GM12878 (cell line): ENCODE results near the gene COX6B2. TPM values are rescaled to one million over a fixed set of nuclear protein-coding genes. Genes with fewer than 3 reads are reported as not detected.

Experiments
- ATAC-seq: fragments of 200-7000 bp; cut with Tn5 transposase; 3 replicates; pipeline ENCODE4 v1.9.1; 2020; ENCODE audit warnings: mild to moderate bottlenecking, moderate library complexity
- BruUV-seq: library from RNA; stranded (reverse); fragments of 400-500 nt; replicated peaks from 2 replicates; lab custom pipeline; 2021; lab: Mats Ljungman, UMichigan
- CTCF ChIA-PET: fragments of 300-600 bp; sonication (Branson Sonifier 250); formaldehyde crosslinking; extraction: SDS; loops from one replicate; lab custom pipeline; 2021; ENCODE audit warnings: inconsistent platforms; lab: Yijun Ruan, JAX
- POLR2A ChIA-PET: fragments of 350-600 bp; formaldehyde crosslinking; extraction: SDS; loops from one replicate; lab custom pipeline; 2021; ENCODE audit warnings: inconsistent platforms; lab: Charles Lee
- RAD21 ChIA-PET: fragments of 300-600 bp; sonication (Branson Sonifier 250); formaldehyde crosslinking; loops from one replicate; lab custom pipeline; 2023; ENCODE audit warnings: antibody characterized with exemption; ENCODE audit not compliant: unreplicated experiment; lab: Charles Lee
- SMC1A ChIA-PET: fragments of 300-600 bp; sonication (Branson Sonifier 250); formaldehyde crosslinking; loops from one replicate; lab custom pipeline; 2023; ENCODE audit not compliant: unreplicated experiment, uncharacterized antibody; lab: Charles Lee
- DNase-seq: peaks from one replicate; pipeline ENCODE4 v3.0.0-alpha.2; 2011; ENCODE audit warnings: low read depth, low spot score
- FAIRE-seq: peaks from 3 replicates; lab custom pipeline; 2011; peaks lifted over from hg19 to GRCh38; lab: Jason Lieb, UNC
- H2AFZ ChIP-seq: 2 replicates; pipeline ENCODE4 v1.6.0; 2011; ENCODE audit warnings: low read depth, low read length, control low read depth; ENCODE audit not compliant: control insufficient read depth
- H3K27ac ChIP-seq: 2 replicates; pipeline ENCODE4 v1.5.1; 2011; ENCODE audit warnings: control low read depth; ENCODE audit not compliant: control insufficient read depth, insufficient read depth
- H3K27me3 ChIP-seq, 2 experiments: replicated peaks in 1 of 2; 2 replicates each; pipeline versions ENCODE4 v1.6.0 to v1.6.1; 2011; ENCODE audit warnings: low read length in 1 of 2; ENCODE audit not compliant: control insufficient read depth in 2 of 2, insufficient read depth in 2 of 2
- H3K36me3 ChIP-seq, 2 experiments: 2 replicates each; pipeline ENCODE4 v1.5.1; 2011; ENCODE audit warnings: low read length in 1 of 2; ENCODE audit not compliant: control insufficient read depth in 2 of 2, insufficient read depth in 2 of 2
- H3K4me1 ChIP-seq: 2 replicates; pipeline ENCODE4 v1.6.1; 2011; ENCODE audit warnings: mild to moderate bottlenecking, low read length, moderate library complexity, mixed read lengths; ENCODE audit not compliant: control insufficient read depth, insufficient read depth
- H3K4me2 ChIP-seq: 2 replicates; pipeline ENCODE4 v1.6.0; 2011; ENCODE audit warnings: control low read depth; ENCODE audit not compliant: control insufficient read depth, insufficient read depth
- H3K4me3 ChIP-seq: fragments of 200-600 bp; sonication (generic); 2 replicates; pipeline ENCODE4 v1.5.1; 2016
- H3K79me2 ChIP-seq: 2 replicates; pipeline ENCODE4 v1.6.0; 2011; ENCODE audit warnings: low read length; ENCODE audit not compliant: control insufficient read depth, insufficient read depth
- H3K9ac ChIP-seq: 2 replicates; pipeline ENCODE4 v1.8.0; 2011; ENCODE audit warnings: low read length, control low read depth, mixed read lengths; ENCODE audit not compliant: control insufficient read depth, insufficient read depth
- H3K9me3 ChIP-seq: replicated peaks from 3 replicates; pipeline ENCODE4 v1.5.1; 2011; ENCODE audit warnings: mild to moderate bottlenecking, low read length; ENCODE audit not compliant: control insufficient read depth, insufficient read depth
- H4K20me1 ChIP-seq: 2 replicates; pipeline ENCODE4 v1.6.0; 2011; ENCODE audit not compliant: control insufficient read depth, insufficient read depth
- BMI1 ChIP-seq: fragments of 450-650 bp; IDR thresholded peaks from 2 replicates; pipeline ENCODE4 v1.6.1; 2016; ENCODE audit warnings: mild to moderate bottlenecking, moderate library complexity, borderline replicate concordance
- CHD2 ChIP-seq: IDR thresholded peaks from 2 replicates; pipeline ENCODE4 v1.6.1; 2011; ENCODE audit warnings: low read depth, low read length, improper control_type of control experiment, borderline replicate concordance
- CTCF ChIP-seq, 3 experiments: IDR thresholded peaks in 2 of 3; conservative IDR thresholded peaks in 1 of 3; 2 replicates each; pipeline ENCODE4 v1.5.1; 2011; ENCODE audit warnings: low read depth in 3 of 3, low read length in 3 of 3, mild to moderate bottlenecking in 3 of 3, control low read depth in 2 of 3, moderate library complexity in 2 of 3, inconsistent platforms in 1 of 3, mixed read lengths in 1 of 3; ENCODE audit not compliant: control insufficient read depth in 2 of 3, insufficient read depth in 1 of 3; ENCODE audit errors: extremely low read depth in 1 of 3
- IKZF2 ChIP-seq, 2 experiments: fragments of 450-650 bp; IDR thresholded peaks; 2 replicates each; pipeline ENCODE4 v1.6.1; 2017; ENCODE audit warnings: mild to moderate bottlenecking in 2 of 2, moderate library complexity in 2 of 2
- KDM1A ChIP-seq: fragments of 200-600 bp; sonication (generic); IDR thresholded peaks from 2 replicates; pipeline ENCODE4 v1.6.1; 2016; ENCODE audit warnings: borderline replicate concordance
- LARP7 ChIP-seq: fragments of 450-650 bp; IDR thresholded peaks from 2 replicates; pipeline ENCODE4 v1.6.1; 2017; ENCODE audit warnings: mild to moderate bottlenecking
- NFIC ChIP-seq: IDR thresholded peaks from 2 replicates; pipeline ENCODE4 v1.6.1; 2012; ENCODE audit warnings: low read depth, mild to moderate bottlenecking, inconsistent platforms, low read length, moderate library complexity
- NFYB ChIP-seq: IDR thresholded peaks from 2 replicates; pipeline ENCODE4 v1.6.1; 2011; ENCODE audit warnings: low read depth, mild to moderate bottlenecking, low read length, improper control_type of control experiment, moderate library complexity; ENCODE audit not compliant: insufficient read depth
- SUPT20H ChIP-seq: IDR thresholded peaks from 2 replicates; pipeline ENCODE4 v1.6.1; 2011; ENCODE audit warnings: low read depth, mild to moderate bottlenecking, low read length, moderate library complexity, borderline replicate concordance; ENCODE audit not compliant: control insufficient read depth
- TAF1 ChIP-seq: IDR thresholded peaks from 2 replicates; pipeline ENCODE4 v1.6.1; 2011; ENCODE audit warnings: mild to moderate bottlenecking, low read depth, low read length, borderline replicate concordance
- USF1 ChIP-seq: IDR thresholded peaks from 2 replicates; pipeline ENCODE4 v1.6.1; 2011; ENCODE audit warnings: borderline replicate concordance, low read depth, mild to moderate bottlenecking, moderate library complexity, mixed read lengths, low read length; ENCODE audit not compliant: insufficient read depth; ENCODE audit errors: extremely low read length
- ZBTB33 ChIP-seq: fragments of 450-650 bp; IDR thresholded peaks from 2 replicates; pipeline ENCODE4 v1.6.1; 2017; ENCODE audit warnings: mild to moderate bottlenecking
- ZBTB40 ChIP-seq: fragments of 450-650 bp; IDR thresholded peaks from 2 replicates; pipeline ENCODE4 v1.6.1; 2016; ENCODE audit warnings: mild to moderate bottlenecking, moderate library complexity, borderline replicate concordance
- ZNF622 ChIP-seq: fragments of 450-650 bp; IDR thresholded peaks from 2 replicates; pipeline ENCODE4 v1.6.1; 2017; ENCODE audit warnings: mild to moderate bottlenecking, inconsistent platforms
- WGBS: methylation state at CpG from one replicate; pipeline ENCODE4 v1.1.6; 2016; ENCODE audit warnings: low lambda C conversion rate; ENCODE audit not compliant: insufficient replicate concordance, insufficient coverage; ENCODE audit errors: missing lambda C conversion rate; 5-methylcytosine and 5-hydroxymethylcytosine counted together
- in situ Hi-C: fragments of 300-500 bp; cut with MboI; formaldehyde crosslinking; loops from 9 replicates; pipeline ENCODE4 v1.14.3; 2018; ENCODE audit warnings: mixed read lengths
- intact Hi-C: fragments of 100-400 bp; cut with micrococcal nuclease; formaldehyde crosslinking; loops from one replicate; pipeline ENCODE4 v1.14.2; 2022; ENCODE audit not compliant: unreplicated experiment
- polyA plus RNA-seq, 11 experiments: library from polyadenylated mRNA; depleted of rRNA in 4 of 11; unstranded in 6 of 11; stranded (reverse) in 5 of 11; fragments of >200 nt; fragmentation: Nextera tagmentation in 4 of 11; fragmentation: Illumina TruSeq in 1 of 11; extraction: Ambion mirVana in 4 of 11; extraction: Trizol in 1 of 11; gene quantifications; 1 replicate in 1 of 11; 2 replicates in 10 of 11; pipeline versions ENCODE4 v1.2.1 to v1.2.3, GENCODE V29; 2011 to 2016; ENCODE audit warnings: inconsistent platforms in 2 of 11, missing spikeins in 2 of 11, low read depth in 1 of 11
- total RNA-seq, 4 experiments: library from RNA; depleted of rRNA in 3 of 4; stranded (reverse); fragments of >200 nt in 3 of 4; fragmentation: Illumina TruSeq in 1 of 4; extraction: Trizol in 1 of 4; gene quantifications; 2 replicates each; pipeline versions ENCODE4 v1.2.1 to v1.2.3, GENCODE V29; 2013 to 2021

COX6B2 gene
- total and polyA plus RNA-seq, 10 of the 15 experiments (the other 5 are each of a cell fraction or from before 2014, with no cell fraction given) = 0.05 to 0.08 (median 0.07) TPM; not detected in 6

GRCh38 chr19:55320844-55321419 lies 33.6 kb downstream of the COX6B2 start:
- BruUV-seq = no TSS peak
- ChIA-PET POLR2A (interaction anchor here (1.1 kb wide), 1 partner anchor 18 kb away, joined by 3 read pairs; no protein-coding TSS in a partner anchor), CTCF (interaction anchor here (1.2 to 2.7 kb wide), 3 partner anchors 18 to 29 kb away, joined by 4 to 13 read pairs (median 6); partner anchors contain the start of gene KMT5C), SMC1A (no interaction called here), RAD21 (interaction anchor here (1.2 kb wide), 1 partner anchor 20 kb away, joined by 4 read pairs; no protein-coding TSS in a partner anchor)
- H3K27ac ChIP-seq = no peak overlapping the region
- in situ Hi-C loops (no loop called here), intact Hi-C loops (no loop called here)
- H3K4me2 ChIP-seq = no peak overlapping the region
- H3K36me3 ChIP-seq = no peaks in the 10 kb centered on the region
- H3K9ac ChIP-seq = no peak overlapping the region
- no peaks in the 10 kb centered on the region for H3K9me3 ChIP-seq
- H3K27me3 ChIP-seq = no peaks in the 10 kb centered on the region
- 24% methylated on average over 8 of the region's 8 CpGs for WGBS
- no peak for ATAC-seq
- DNase-seq = no peak
- no peaks in the 10 kb centered on the region for H3K4me1 ChIP-seq
- no peak overlapping the region for H2AFZ ChIP-seq
- no peaks in the 10 kb centered on the region for H4K20me1 ChIP-seq
- H3K79me2 ChIP-seq = no peaks in the 10 kb centered on the region
- no peak overlapping the region for H3K4me3 ChIP-seq
- no peak for FAIRE-seq
- TF ChIP-seq CTCF (IDR thresholded peaks at IDR 0.05 in 2 of 3, conservative IDR thresholded peaks at IDR 0.05 in 1 of 3; ENCODE audit: control insufficient read depth in 2 of 3, extremely low read depth in 1 of 3, insufficient read depth in 1 of 3, low read depth in 3 of 3, low read length in 3 of 3) (no peak), TAF1 (no peak), LARP7 (no peak), USF1 (no peak), IKZF2 (IDR thresholded peaks at IDR 0.05) (no peak), BMI1 (no peak), ZBTB33 (no peak), KDM1A (no peak), CHD2 (no peak), ZNF622 (no peak), NFIC (no peak), ZBTB40 (no peak), NFYB (no peak), SUPT20H (no peak)
